Measurements from ENCODE around the gene RNF4.

GRCh38 chr4:2424581-2424980 lies 44.3 kb upstream of the RNF4 start:
- TF ChIP-seq CTCF (conservative IDR thresholded peaks at IDR 0.05; ENCODE audit: low read depth, low read length): no peak
- no peak for TF ChIP-seq EZH2 (IDR thresholded peaks at IDR 0.05; ENCODE audit: borderline replicate concordance, low read depth, low read length, poor library complexity, severe bottlenecking)
